ENCODE measurements around the gene OPRD1.
"Not testable (repeated sequence)": the region's sequence is repeated elsewhere in the genome, so short reads cannot be mapped to it uniquely, and the experiment has no call there.

The OPRD1 gene

DNA sequence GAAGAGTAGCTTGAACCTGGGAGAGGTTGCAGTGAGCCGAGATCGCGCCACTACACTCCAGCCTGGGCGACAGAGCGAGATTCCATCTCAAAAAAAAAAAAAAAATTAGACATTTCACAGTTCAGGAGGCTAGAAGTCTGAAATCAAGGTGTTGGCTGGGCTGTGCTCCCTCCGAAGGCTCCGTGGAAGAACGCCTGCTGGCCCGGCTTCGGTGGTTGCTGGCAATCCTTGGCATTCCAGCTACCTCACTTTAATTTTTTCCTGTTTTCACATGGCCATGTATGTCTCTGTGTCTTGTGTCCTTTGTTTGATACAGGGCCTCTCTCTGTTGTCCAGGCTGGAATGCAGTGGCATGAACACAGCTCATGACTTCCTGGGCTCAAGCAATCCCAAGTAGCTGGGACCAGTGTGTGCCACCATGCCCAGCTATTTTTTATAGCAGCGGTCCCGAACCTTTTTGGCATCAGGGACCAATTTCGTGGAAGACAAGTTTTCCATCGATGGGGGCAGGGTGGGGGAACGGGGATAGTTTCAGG is 24.5 kb downstream of the OPRD1 start:
- H3K27me3 ChIP-seq = peaks cover 0 to 19% of the 10 kb centered on the region in 2 donors
- no peaks in the 10 kb centered on the region for H3K4me1 ChIP-seq
- H3K36me3 ChIP-seq = no peaks in the 10 kb centered on the region
- intact Hi-C loops (cut with DNase I; ENCODE audit: low total_unique reads) = no loop called here
- TF ChIP-seq CTCF (IDR thresholded peaks at IDR 0.05) = no peak
- no peak for DNase-seq
- no peak overlapping the region for H3K4me3 ChIP-seq
- no peaks in the 10 kb centered on the region for H3K9me3 ChIP-seq
- H3K27ac ChIP-seq = no peak overlapping the region

GRCh38 chr1:28840928-28841544 is 29.1 kb downstream of the OPRD1 start:
- H3K4me3 ChIP-seq = no peak overlapping the region
- TF ChIP-seq CTCF (IDR thresholded peaks at IDR 0.05) = no peak
- no peaks in the 10 kb centered on the region for H3K4me1 ChIP-seq
- no peak overlapping the region for H3K27ac ChIP-seq
- no peaks in the 10 kb centered on the region for H3K36me3 ChIP-seq
- intact Hi-C loops (cut with DNase I; ENCODE audit: low total_unique reads) = no loop called here
- no peaks in the 10 kb centered on the region for H3K9me3 ChIP-seq
- no peak for DNase-seq
- peaks cover 0 to 25% of the 10 kb centered on the region in 2 donors for H3K27me3 ChIP-seq

GRCh38 chr1:28845786-28846543 is 34.0 kb downstream of the OPRD1 start:
- intact Hi-C loops (cut with DNase I; ENCODE audit: low total_unique reads) = no loop called here
- Histone ChIP-seq H3K9me3 (no peaks in the 10 kb centered on the region), H3K36me3 (no peaks in the 10 kb centered on the region), H3K4me3 (no peak overlapping the region), H3K4me1 (no peaks in the 10 kb centered on the region), H3K27me3 (peaks cover 0 to 10% of the 10 kb centered on the region in 2 donors), H3K27ac (no peak overlapping the region)
- no peak for DNase-seq
- TF ChIP-seq CTCF (IDR thresholded peaks at IDR 0.05) = no peak

GRCh38 chr1:28847207-28847606 is 35.2 kb downstream of the OPRD1 start:
- intact Hi-C loops (cut with DNase I; ENCODE audit: low total_unique reads); DNase-seq; H3K4me1 ChIP-seq; H3K9me3 ChIP-seq; H3K27me3 ChIP-seq; H3K36me3 ChIP-seq; H3K27ac ChIP-seq; H3K4me3 ChIP-seq: not testable (repeated sequence)

DNA sequence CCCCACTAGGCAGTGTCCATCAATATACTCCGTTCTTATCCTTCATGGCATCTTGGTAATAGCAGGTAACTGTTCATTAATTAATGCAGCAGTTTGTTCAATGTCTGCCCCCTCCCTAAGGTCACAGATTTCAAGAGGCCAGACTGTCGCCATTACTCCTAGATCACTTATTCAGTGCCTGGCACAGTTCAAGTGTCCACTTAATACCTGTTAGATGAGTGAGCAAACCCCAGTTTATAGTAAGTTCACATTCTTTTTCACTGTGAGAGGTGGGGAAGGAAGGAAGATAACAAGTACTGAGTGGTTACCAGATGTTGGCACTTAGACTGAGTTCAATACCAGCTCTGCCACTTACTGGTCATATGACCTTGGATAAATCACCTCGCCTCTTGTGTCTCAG is 36.4 kb downstream of the OPRD1 start:
- no peaks in the 10 kb centered on the region for H3K36me3 ChIP-seq
- H3K9me3 ChIP-seq = no peaks in the 10 kb centered on the region
- peaks cover 0 to 15% of the 10 kb centered on the region in 2 donors for H3K27me3 ChIP-seq
- DNase-seq = no peak
- intact Hi-C loops (cut with DNase I; ENCODE audit: low total_unique reads) = no loop called here
- H3K27ac ChIP-seq = no peak overlapping the region
- H3K4me1 ChIP-seq = no peaks in the 10 kb centered on the region
- TF ChIP-seq CTCF (IDR thresholded peaks at IDR 0.05) = no peak
- H3K4me3 ChIP-seq = no peak overlapping the region

- intact Hi-C loops (cut with DNase I; ENCODE audit: low total_unique reads) = loop anchor here (10.0 kb wide), 1 partner anchor 58 kb away; no protein-coding TSS in a partner anchor
- Histone ChIP-seq H3K27ac (no peak overlapping the region), H3K27me3 (peaks cover 0 to 20% of the 10 kb centered on the region in 2 donors), H3K9me3 (no peaks in the 10 kb centered on the region), H3K4me3 (no peak overlapping the region), H3K4me1 (no peaks in the 10 kb centered on the region), H3K36me3 (no peaks in the 10 kb centered on the region)
- no peak for TF ChIP-seq CTCF (IDR thresholded peaks at IDR 0.05)
- no peak for DNase-seq
These were observed 41.2 kb downstream of the OPRD1 start for GRCh38 chr1:28853093-28853742.

- peaks cover 0 to 20% of the 10 kb centered on the region in 2 donors for H3K27me3 ChIP-seq
- intact Hi-C loops (cut with DNase I; ENCODE audit: low total_unique reads) = loop anchor here (10.0 kb wide), 1 partner anchor 60 kb away; no protein-coding TSS in a partner anchor
- not testable (repeated sequence) for H3K4me3 ChIP-seq, H3K4me1 ChIP-seq, DNase-seq, H3K27ac ChIP-seq, H3K36me3 ChIP-seq, H3K9me3 ChIP-seq
These were observed 42.4 kb downstream of the OPRD1 start for GRCh38 chr1:28854406-28854805.
